HCT116 (cell line): Measurements from ENCODE around the gene C1orf116. TPM values are rescaled to one million over a fixed set of nuclear protein-coding genes. Genes with fewer than 3 reads are reported as not detected.

Experiments
- ATAC-seq: fragments of 200-7000 bp; cut with Tn5 transposase; 2 replicates; pipeline ENCODE4 v1.9.1; 2020; ENCODE audit warnings: mild to moderate bottlenecking, moderate library complexity
- BruUV-seq: library from RNA; stranded (reverse); fragments of 400-500 nt; replicated peaks from 2 replicates; lab custom pipeline; 2021; lab: Mats Ljungman, UMichigan
- CTCF ChIA-PET: fragments of 300-600 bp; sonication (Branson Sonifier 250); formaldehyde crosslinking; loops from one replicate; lab custom pipeline; 2021; ENCODE audit warnings: antibody characterized with exemption; lab: Charles Lee
- POLR2A ChIA-PET: fragments of 300-600, 350-600 bp; sonication (Branson Sonifier 250); formaldehyde crosslinking; loops from one replicate; lab custom pipeline; 2021; ENCODE audit warnings: antibody characterized with exemption; lab: Charles Lee
- RAD21 ChIA-PET, 2 experiments: fragments of 300-600 bp; sonication (Branson Sonifier 250); formaldehyde crosslinking; loops; one replicate each; lab custom pipeline; 2023; ENCODE audit warnings: low total read pairs in 2 of 2; ENCODE audit not compliant: uncharacterized antibody in 2 of 2, unreplicated experiment in 2 of 2, low non-redundant PET in 1 of 2; lab: Charles Lee
- DNase-seq: peaks from one replicate; pipeline ENCODE4 v3.0.0-alpha.2; 2010; ENCODE audit warnings: low read depth, low spot score
- H2AFZ ChIP-seq: fragments of 200-600 bp; shearing (Covaris generic), sonication (generic); 2 replicates; pipeline ENCODE4 v1.6.1; 2017; ENCODE audit warnings: low read depth, mixed run types, mixed read lengths, antibody characterized with exemption, low read length; ENCODE audit not compliant: poor library complexity, severe bottlenecking
- H3K27ac ChIP-seq: 2 replicates; pipeline ENCODE4 v1.5.1; 2012; ENCODE audit warnings: low read depth, low read length
- H3K27me3 ChIP-seq: fragments of 200-600 bp; sonication (generic); 2 replicates; pipeline ENCODE4 v1.6.1; 2016; ENCODE audit warnings: mixed run types, low read length, mixed read lengths; ENCODE audit not compliant: insufficient read depth
- H3K36me3 ChIP-seq, 2 experiments: fragments of 200-500 bp in 1 of 2; fragments of 200-600 bp in 1 of 2; sonication (Bioruptor generic) in 1 of 2; sonication (generic) in 1 of 2; 2 replicates each; pipeline versions ENCODE4 v1.5.1 to v1.6.1; 2014 to 2016; ENCODE audit warnings: low read length in 2 of 2, inconsistent platforms in 1 of 2, mixed read lengths in 1 of 2, mixed run types in 1 of 2; ENCODE audit not compliant: insufficient read depth in 2 of 2, control insufficient read depth in 1 of 2
- H3K4me1 ChIP-seq, 2 experiments: fragments of 200-600 bp in 1 of 2; sonication (generic) in 1 of 2; 2 replicates each; pipeline versions ENCODE4 v1.5.1 to v1.6.1; 2012 to 2017; ENCODE audit warnings: low read length in 2 of 2, inconsistent platforms in 1 of 2, mild to moderate bottlenecking in 1 of 2, mixed read lengths in 1 of 2, mixed run types in 1 of 2, moderate library complexity in 1 of 2; ENCODE audit not compliant: insufficient read depth in 2 of 2, control insufficient read depth in 1 of 2
- H3K4me2 ChIP-seq: fragments of 200-600 bp; sonication (generic); 2 replicates; pipeline ENCODE4 v1.6.1; 2017; ENCODE audit warnings: mixed run types, low read length, mixed read lengths
- H3K4me3 ChIP-seq, 2 experiments: fragments of 200-600 bp in 1 of 2; sonication (generic) in 1 of 2; replicated peaks in 1 of 2; 2 replicates each; pipeline ENCODE4 v1.5.1; 2011 to 2016; ENCODE audit warnings: low read length in 2 of 2, control low read depth in 1 of 2, low read depth in 1 of 2, mild to moderate bottlenecking in 1 of 2, mixed read lengths in 1 of 2, mixed run types in 1 of 2
- H3K79me2 ChIP-seq: fragments of 200-600 bp; sonication (generic); 2 replicates; pipeline ENCODE4 v1.6.1; 2017; ENCODE audit warnings: mild to moderate bottlenecking, mixed run types, low read length, moderate library complexity, mixed read lengths; ENCODE audit not compliant: insufficient read depth
- H3K9ac ChIP-seq: fragments of 200-600 bp; sonication (generic); 2 replicates; pipeline ENCODE4 v1.6.1; 2016; ENCODE audit warnings: low read length, mixed read lengths
- H3K9me2 ChIP-seq: fragments of 200-600 bp; sonication (generic), shearing (Covaris generic); 2 replicates; pipeline ENCODE4 v1.6.1; 2017; ENCODE audit warnings: mixed run types, mild to moderate bottlenecking, moderate library complexity; ENCODE audit not compliant: insufficient read depth
- H3K9me3 ChIP-seq, 2 experiments: fragments of 200-500 bp in 1 of 2; fragments of 200-600 bp in 1 of 2; sonication (Bioruptor generic) in 1 of 2; sonication (generic) in 1 of 2; 2 replicates each; pipeline ENCODE4 v1.6.1; 2014 to 2017; ENCODE audit warnings: low read length in 2 of 2, mixed read lengths in 2 of 2, inconsistent platforms in 1 of 2, low read depth in 1 of 2, mild to moderate bottlenecking in 1 of 2, mixed run types in 1 of 2, moderate library complexity in 1 of 2; ENCODE audit not compliant: control insufficient read depth in 1 of 2, insufficient read depth in 1 of 2
- H4K20me1 ChIP-seq: fragments of 200-600 bp; sonication (generic), shearing (Covaris generic); 2 replicates; pipeline ENCODE4 v1.6.1; 2017; ENCODE audit warnings: mixed run types, mild to moderate bottlenecking, moderate library complexity; ENCODE audit not compliant: insufficient read depth
- CEBPB ChIP-seq: IDR thresholded peaks from 2 replicates; pipeline ENCODE4 v1.6.1; 2012; ENCODE audit warnings: low read depth
- CTCF ChIP-seq, 3 experiments: fragments of 200-600 bp in 1 of 3; sonication (generic) in 1 of 3; IDR thresholded peaks in 2 of 3; conservative IDR thresholded peaks in 1 of 3; 2 replicates each; pipeline ENCODE4 v1.5.1; 2012 to 2017; ENCODE audit warnings: low read depth in 2 of 3, low read length in 2 of 3, antibody characterized with exemption in 1 of 3, borderline replicate concordance in 1 of 3, control low read depth in 1 of 3, mild to moderate bottlenecking in 1 of 3, mixed read lengths in 1 of 3, mixed run types in 1 of 3, moderate library complexity in 1 of 3; ENCODE audit not compliant: insufficient read depth in 1 of 3
- EGR1 ChIP-seq: IDR thresholded peaks from 2 replicates; pipeline ENCODE4 v1.6.1; 2012; ENCODE audit warnings: low read depth
- FOSL1 ChIP-seq: IDR thresholded peaks from 2 replicates; pipeline ENCODE4 v1.6.1; 2012; ENCODE audit warnings: low read depth
- POLR2A ChIP-seq: IDR thresholded peaks from 2 replicates; pipeline ENCODE4 v1.7.0; 2011; ENCODE audit warnings: borderline replicate concordance; ENCODE audit not compliant: insufficient read depth, insufficient read length; ENCODE audit errors: extremely low read depth
- POLR2AphosphoS5 ChIP-seq: IDR thresholded peaks from 2 replicates; pipeline ENCODE4 v1.6.1; 2011; ENCODE audit warnings: mild to moderate bottlenecking, low read depth, low read length, moderate library complexity
- SIN3A ChIP-seq: IDR thresholded peaks from 2 replicates; pipeline ENCODE4 v1.6.1; 2012; ENCODE audit warnings: low read depth
- SP1 ChIP-seq: IDR thresholded peaks from 2 replicates; pipeline ENCODE4 v1.6.1; 2012; ENCODE audit warnings: low read depth
- SRF ChIP-seq: IDR thresholded peaks from 2 replicates; pipeline ENCODE4 v1.6.1; 2012; ENCODE audit warnings: low read depth
- TCF7L2 ChIP-seq: IDR thresholded peaks from 2 replicates; pipeline ENCODE4 v1.7.0; 2011; ENCODE audit warnings: borderline replicate concordance, inconsistent platforms; ENCODE audit not compliant: insufficient read depth, insufficient read length; ENCODE audit errors: extremely low read depth
- ZBTB33 ChIP-seq: IDR thresholded peaks from 2 replicates; pipeline ENCODE4 v1.6.1; 2011; ENCODE audit warnings: mild to moderate bottlenecking, low read length, moderate library complexity; ENCODE audit not compliant: insufficient replicate concordance; ENCODE audit errors: extremely low read depth
- ZFX ChIP-seq: fragments of 450-650 bp; IDR thresholded peaks from 2 replicates; pipeline ENCODE4 v1.6.1; 2017
- ZNF274 ChIP-seq: fragments of 200-500 bp; sonication (Bioruptor generic); IDR thresholded peaks from 2 replicates; pipeline ENCODE4 v1.6.1; 2014; ENCODE audit warnings: mild to moderate bottlenecking, low read depth, low read length, inconsistent platforms
- intact Hi-C: fragments of 100-400 bp; cut with micrococcal nuclease; formaldehyde crosslinking; loops from 2 replicates; pipeline ENCODE4 v1.10.0; 2022
- total RNA-seq: library from RNA; stranded (reverse); gene quantifications from one replicate; pipeline ENCODE4 v1.2.1, GENCODE V29; 2021; ENCODE audit not compliant: unreplicated experiment
- TF ChIP-seq, protein P1 (sequence below): IDR thresholded peaks from 2 replicates; pipeline ENCODE4 v1.6.1; 2012

Gene C1orf116
- total RNA-seq, 1 experiment from 2014 or later: 3.6 TPM

DNA sequence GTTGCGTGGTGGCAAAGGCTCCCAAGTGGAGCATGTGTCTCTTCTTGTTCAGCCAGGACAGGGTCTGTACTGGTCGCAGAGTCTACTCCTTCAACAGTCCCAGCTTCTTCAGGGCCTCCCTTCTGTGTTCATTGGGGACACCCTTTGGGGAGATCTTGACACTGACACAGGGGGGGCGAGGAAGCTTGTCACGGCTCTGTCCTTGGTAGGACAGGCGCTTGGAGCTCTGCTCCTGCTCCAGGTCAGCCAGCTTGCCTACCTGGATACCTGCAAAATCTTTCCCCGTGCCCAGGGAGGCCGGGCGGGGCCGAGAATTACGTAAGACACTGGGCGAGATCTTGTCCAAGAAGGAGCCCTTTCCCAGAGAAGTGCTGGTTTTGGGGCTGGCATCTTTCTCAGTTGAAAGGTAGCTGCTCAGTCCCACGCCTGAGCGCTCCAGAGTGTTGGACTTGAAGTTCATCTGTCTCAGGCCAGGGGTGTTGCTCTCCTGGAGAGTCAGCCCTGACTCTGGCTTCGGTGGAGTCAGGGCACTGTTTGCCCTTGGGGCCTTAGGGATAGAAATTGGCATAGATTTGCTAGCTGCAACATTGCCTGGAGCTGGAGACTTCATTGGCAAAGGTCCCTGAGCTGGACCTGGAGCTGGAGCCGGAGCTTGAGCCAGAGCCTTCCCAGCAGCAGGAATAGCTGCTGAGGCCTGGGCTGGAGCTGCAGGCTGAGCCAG is 10.5 kb downstream of the C1orf116 start:
- H3K4me3 ChIP-seq: no peak overlapping the region
- peaks cover 35 to 90% of the 10 kb centered on the region in 2 experiments for H3K4me1 ChIP-seq
- no peaks in the 10 kb centered on the region for H3K9me3 ChIP-seq
- TF ChIP-seq ZFX: no peak
- TF ChIP-seq TCF7L2: no peak
- TF ChIP-seq POLR2AphosphoS5: no peak
- TF ChIP-seq SP1: no peak
- TF ChIP-seq CEBPB: no peak
- no peak for TF ChIP-seq EGR1
- TF ChIP-seq SIN3A: no peak
- TF ChIP-seq ZBTB33: no peak
- TF ChIP-seq POLR2A: no peak
- TF ChIP-seq CTCF (IDR thresholded peaks at IDR 0.05 in 2 of 3, conservative IDR thresholded peaks at IDR 0.05 in 1 of 3; ENCODE audit: borderline replicate concordance in 1 of 3, insufficient read depth in 1 of 3, low read depth in 2 of 3, low read length in 2 of 3): no peak
- no peak for TF ChIP-seq FOSL1
- TF ChIP-seq SRF: no peak
- TF ChIP-seq, protein P1, sequence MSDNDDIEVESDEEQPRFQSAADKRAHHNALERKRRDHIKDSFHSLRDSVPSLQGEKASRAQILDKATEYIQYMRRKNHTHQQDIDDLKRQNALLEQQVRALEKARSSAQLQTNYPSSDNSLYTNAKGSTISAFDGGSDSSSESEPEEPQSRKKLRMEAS: no peak
- TF ChIP-seq ZNF274: no peak
- no peaks in the 10 kb centered on the region for H4K20me1 ChIP-seq
- intact Hi-C loops: no loop called here
- no peaks in the 10 kb centered on the region for H3K9me2 ChIP-seq
- H3K27ac ChIP-seq: no peak overlapping the region
- peak overlapping the region; percentile 72 for H3K4me2 ChIP-seq
- H2AFZ ChIP-seq: no peak overlapping the region
- H3K36me3 ChIP-seq: no peaks in the 10 kb centered on the region; a peak in 1 of 4 replicates
- no peak for ATAC-seq
- H3K79me2 ChIP-seq: no peaks in the 10 kb centered on the region
- peak overlapping the region; percentile 54 for H3K9ac ChIP-seq
- no peak for DNase-seq
- POLR2A ChIA-PET: interaction anchor here (1.2 to 1.4 kb wide), 2 partner anchors 10 to 11 kb away, joined by 4 to 6 read pairs; partner anchors contain the start of gene C1orf116
- RAD21 ChIA-PET: no interaction called here
- H3K27me3 ChIP-seq: no peaks in the 10 kb centered on the region
- CTCF ChIA-PET: interaction anchor here (1.0 kb wide), 1 partner anchor 10 kb away, joined by 3 read pairs; the partner anchor contains the start of gene C1orf116
- no TSS peak for BruUV-seq
